WI38 (cell line): ENCODE measurements around the gene RSU1.
"Not testable (repeated sequence)": the region's sequence is repeated elsewhere in the genome, so short reads cannot be mapped to it uniquely, and the experiment has no call there.

Source experiments
- H3K4me3 ChIP-seq: 2 replicates; pipeline ENCODE4 v1.5.1; 2011; ENCODE audit warnings: low read depth, mild to moderate bottlenecking, control low read depth, low read length
- TF ChIP-seq, protein P1 (sequence below): IDR thresholded peaks from 2 replicates; pipeline ENCODE4 v1.5.1; 2012; ENCODE audit warnings: low read depth, mild to moderate bottlenecking, control low read depth, low read length

Gene RSU1

DNA sequence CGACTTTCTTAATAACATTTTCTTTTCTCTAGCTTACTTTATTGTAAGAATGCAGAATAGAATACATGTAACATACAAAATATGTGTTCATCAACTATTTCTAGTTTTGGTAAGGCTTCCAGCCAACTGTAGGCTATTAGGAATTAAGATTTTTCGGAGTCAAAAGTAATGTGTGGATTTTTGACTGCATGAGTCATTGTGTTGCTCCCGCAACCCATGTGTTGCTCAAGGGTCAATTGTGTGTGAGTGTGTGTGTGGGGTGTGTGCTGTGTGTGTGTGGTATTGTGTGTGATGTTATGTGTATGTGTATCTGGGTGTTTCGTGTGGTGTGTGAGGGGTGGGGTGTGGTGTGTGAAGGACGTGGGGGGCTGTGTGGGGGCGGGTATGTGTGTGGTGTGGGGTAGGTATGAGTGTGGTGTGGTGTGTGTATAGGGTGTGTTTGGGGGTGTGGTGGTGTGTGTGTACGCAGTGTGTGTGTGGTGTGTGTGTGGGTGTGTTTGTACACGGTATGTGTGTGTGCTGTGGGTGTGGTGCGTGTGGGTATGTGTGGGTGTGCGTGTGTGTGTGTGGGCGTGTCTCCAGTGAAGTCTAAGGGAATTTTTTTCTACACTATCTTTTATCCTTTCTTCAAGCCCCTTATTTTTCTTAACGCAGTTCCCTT is 60.5 kb downstream of the RSU1 start:
- TF ChIP-seq, protein P1, sequence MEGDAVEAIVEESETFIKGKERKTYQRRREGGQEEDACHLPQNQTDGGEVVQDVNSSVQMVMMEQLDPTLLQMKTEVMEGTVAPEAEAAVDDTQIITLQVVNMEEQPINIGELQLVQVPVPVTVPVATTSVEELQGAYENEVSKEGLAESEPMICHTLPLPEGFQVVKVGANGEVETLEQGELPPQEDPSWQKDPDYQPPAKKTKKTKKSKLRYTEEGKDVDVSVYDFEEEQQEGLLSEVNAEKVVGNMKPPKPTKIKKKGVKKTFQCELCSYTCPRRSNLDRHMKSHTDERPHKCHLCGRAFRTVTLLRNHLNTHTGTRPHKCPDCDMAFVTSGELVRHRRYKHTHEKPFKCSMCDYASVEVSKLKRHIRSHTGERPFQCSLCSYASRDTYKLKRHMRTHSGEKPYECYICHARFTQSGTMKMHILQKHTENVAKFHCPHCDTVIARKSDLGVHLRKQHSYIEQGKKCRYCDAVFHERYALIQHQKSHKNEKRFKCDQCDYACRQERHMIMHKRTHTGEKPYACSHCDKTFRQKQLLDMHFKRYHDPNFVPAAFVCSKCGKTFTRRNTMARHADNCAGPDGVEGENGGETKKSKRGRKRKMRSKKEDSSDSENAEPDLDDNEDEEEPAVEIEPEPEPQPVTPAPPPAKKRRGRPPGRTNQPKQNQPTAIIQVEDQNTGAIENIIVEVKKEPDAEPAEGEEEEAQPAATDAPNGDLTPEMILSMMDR = no peak
- H3K4me3 ChIP-seq = no peak overlapping the region

DNA sequence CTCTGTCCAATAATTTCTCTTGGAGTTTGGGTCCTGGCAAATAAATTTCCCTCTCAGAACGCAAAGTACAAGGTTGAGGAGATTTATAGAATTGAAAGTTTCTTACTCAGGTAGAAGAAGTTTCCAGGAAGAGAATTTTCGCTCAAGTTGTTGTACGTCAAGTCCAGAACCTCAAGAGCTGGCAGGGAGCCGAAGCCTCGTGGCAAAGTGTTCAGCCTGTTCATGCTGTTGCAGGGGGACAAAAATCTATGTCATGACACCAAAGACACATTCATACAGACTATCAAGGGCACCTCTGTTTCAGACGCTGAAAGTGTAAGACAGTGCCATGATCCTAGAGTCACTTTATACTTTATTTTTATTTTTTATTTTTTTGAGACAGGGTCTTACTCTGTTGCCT is 62.5 kb downstream of the RSU1 start:
- TF ChIP-seq, protein P1 = no peak
- no peak overlapping the region for H3K4me3 ChIP-seq

GRCh38 chr10:16752849-16753248 is 64.4 kb downstream of the RSU1 start:
- not testable (repeated sequence) for H3K4me3 ChIP-seq

DNA sequence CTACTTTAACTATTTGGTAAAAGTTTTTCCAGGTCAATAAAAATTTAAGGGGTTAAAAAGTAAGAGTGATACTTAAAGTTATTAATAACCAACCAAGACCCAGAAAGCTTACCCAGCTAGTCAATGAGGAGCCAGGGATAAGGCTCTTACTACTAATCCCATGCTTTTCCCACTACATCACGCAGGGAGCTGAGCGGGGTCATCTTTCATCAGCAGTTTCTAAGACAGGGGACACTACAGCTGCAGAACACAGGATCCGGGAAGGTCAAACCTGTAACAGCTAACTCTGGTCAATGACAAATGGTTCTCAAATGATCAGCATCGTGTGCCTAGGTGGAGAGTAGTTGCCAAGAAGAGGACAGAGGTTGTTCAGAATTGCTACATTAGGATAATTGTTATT is 65.1 kb downstream of the RSU1 start:
- TF ChIP-seq, protein P1 = no peak

DNA sequence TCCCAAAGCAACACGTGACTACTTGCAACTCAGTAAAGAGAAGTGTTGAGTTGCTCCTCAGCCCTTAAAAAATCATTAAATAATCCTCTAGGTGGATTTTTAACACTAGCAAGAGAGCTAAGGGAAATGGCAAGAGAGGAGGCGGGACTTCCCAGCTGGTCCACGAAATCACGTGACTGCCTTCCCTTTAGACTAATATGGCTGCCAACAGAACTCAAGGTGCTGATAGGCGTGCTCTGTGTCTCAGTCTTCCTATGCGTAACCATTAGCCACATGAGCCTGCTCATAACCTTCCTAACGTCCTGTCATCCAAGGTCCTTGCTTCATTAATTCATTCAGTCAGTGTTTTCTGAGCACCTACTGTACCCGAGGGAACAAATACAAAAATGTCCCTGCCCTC is 66.0 kb downstream of the RSU1 start:
- TF ChIP-seq, protein P1 = no peak
- no peak overlapping the region for H3K4me3 ChIP-seq

More for the DNA sequence above, 65.1 kb downstream of the RSU1 start:
- H3K4me3 ChIP-seq = no peak overlapping the region

DNA sequence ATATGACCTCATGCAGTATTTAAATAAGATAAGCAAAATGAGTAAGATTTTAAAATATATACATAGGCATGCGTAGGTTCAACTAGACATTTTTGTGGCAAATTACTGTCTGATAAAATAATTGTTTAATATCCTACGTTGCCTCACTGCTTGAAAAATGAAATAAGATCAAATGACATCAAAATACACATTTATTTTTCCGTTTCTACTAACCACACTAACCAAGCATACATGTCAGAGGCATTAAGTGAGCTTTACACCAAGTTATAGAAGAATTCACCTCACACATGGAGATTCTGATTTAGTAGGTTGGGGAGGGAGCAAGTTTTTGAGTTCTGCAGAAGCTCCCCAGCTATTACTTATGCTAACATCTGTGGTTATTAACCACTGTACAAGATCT is 66.8 kb downstream of the RSU1 start:
- TF ChIP-seq, protein P1 = no peak
- no peak overlapping the region for H3K4me3 ChIP-seq

GRCh38 chr10:16748749-16749148 is 68.5 kb downstream of the RSU1 start:
- TF ChIP-seq, protein P1 = no peak
- no peak overlapping the region for H3K4me3 ChIP-seq

- no peak overlapping the region for H3K4me3 ChIP-seq
- TF ChIP-seq, protein P1 = no peak
These were observed 70.4 kb downstream of the RSU1 start for GRCh38 chr10:16746856-16747255.
